ENCODE data around the gene FUT7.

The FUT7 gene

DNA sequence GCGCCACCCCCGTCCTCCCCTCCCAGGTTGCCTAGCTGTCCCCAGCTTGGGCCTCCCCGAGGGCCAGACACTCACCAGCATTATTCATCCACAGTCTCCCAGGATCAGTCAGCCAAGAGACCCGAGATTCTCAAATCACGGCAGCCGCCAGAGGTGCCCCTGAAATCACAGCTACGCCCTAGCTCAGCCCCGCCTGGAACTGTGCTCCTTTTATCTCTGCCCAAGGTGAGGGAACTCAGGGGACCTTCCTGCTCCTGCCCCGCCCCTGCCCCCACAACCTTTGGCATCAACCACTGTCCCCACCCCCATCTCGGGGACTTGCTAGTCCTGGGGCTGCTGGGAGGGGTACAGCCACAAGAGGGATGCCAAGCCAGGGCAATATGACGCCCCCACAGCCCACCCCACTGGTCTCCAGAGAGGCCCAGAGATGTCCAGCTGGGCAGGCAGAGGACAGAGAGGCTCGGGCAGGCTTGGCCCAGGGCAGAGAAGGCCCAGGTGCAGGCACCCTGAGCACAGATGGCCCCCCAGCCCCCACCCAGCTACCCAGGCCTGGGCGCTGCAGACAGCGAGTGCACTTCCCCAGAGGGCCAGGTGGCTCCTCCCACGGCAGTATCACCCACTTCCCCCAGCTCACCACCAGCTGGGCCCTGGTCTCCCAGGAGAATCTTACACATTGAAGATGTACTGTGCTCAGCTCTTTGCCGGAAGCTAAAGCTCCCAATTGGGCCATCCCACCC, at the start of gene FUT7:
TSS of gene FUT7 (minus strand) at position 185 of the 737 bp plus-strand sequence. CDS start at position 88, 97 bp downstream.
- no peak for DNase-seq

GRCh38 chr9:137080260-137081122, 48.6 kb upstream of the FUT7 start:
- DNase-seq = no peak

DNA sequence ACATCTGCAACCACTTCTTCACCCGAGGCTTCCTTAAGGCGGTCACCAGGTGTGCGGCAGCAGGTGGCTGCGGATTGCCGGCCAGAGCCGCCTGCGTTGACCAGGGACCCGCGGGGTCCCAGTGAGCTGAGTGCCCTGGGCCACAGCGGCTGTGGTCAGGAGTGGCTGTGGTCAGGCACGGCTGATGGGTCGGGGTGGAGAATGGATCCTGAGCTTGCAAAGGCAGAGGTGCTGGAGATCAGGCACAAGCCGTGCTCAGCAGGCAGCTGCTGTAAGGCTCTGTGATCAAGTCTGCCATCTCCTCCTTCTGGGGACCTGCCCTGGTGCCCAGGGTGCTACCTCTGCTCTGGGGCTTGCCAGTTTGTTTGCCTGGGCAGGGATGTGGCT, 47.5 kb upstream of the FUT7 start:
- DNase-seq = no peak

DNA sequence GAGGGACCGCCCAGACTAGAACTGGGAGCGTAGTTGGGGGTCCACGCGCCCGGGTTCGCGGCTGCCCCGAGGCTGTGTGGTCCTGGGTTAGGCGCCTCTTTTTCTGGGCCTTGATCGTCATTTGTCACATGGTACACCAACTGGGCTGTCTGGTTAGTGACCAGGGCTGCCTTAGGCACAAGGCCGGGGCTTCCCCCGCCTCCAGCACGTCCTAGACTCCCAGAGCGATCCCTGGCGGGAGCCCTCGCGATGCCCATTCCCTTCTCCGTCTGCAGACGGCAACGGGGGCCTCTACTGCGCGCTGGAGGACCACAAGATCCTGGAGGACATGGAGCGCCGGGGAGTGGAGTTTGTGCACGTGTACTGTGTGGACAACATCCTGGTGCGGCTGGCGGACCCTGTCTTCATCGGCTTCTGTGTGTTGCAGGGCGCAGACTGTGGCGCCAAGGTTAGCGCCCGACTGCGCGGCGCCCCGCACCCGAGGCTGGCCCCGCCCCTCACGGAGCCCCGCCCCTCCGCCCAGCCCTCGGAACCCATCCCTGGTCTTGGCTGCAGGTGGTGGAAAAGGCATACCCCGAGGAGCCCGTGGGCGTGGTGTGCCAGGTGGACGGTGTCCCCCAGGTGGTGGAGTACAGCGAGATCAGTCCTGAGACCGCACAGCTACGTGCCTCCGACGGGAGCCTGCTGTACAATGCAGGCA, 47.0 kb upstream of the FUT7 start:
- DNase-seq = no peak

DNA sequence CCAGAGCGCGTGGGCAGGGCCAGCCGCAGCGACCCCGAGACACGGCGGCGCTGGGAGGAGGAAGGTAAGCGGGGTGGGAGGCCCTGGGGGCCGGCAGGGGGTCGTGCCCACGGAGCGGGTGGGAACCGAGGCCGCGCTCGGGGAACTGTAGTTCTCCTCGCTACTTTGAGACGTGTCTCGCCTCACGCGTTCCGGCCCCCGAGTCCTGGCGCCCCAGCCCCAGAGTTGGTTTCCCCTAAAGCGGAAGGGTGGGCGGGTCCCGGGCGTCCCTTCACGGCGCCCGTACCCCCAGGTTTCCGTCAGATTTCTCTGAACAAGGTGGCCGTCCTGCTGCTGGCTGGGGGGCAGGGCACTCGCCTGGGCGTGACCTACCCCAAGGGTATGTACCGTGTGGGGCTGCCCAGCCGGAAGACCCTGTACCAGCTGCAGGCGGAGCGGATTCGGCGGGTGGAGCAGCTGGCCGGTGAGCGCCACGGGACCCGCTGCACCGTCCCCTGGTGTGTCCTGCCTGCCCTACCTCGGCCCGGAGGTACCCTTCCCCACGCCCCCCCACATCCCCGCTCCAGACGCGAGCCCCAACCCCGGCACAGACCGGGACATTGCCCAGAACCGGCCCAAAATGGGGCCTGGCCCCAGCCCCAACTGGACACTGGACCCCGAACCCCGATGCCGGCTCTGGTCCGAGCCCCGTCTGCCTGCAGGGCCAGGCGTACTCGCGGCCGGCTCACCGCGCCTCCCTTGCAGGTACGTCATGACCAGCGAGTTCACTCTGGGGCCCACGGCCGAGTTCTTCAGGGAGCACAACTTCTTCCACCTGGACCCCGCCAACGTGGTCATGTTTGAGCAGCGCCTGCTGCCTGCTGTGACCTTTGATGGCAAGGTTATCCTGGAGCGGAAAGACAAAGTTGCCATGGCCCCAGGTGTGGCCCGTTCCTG, 46.1 kb upstream of the FUT7 start:
- DNase-seq = no peak

DNA sequence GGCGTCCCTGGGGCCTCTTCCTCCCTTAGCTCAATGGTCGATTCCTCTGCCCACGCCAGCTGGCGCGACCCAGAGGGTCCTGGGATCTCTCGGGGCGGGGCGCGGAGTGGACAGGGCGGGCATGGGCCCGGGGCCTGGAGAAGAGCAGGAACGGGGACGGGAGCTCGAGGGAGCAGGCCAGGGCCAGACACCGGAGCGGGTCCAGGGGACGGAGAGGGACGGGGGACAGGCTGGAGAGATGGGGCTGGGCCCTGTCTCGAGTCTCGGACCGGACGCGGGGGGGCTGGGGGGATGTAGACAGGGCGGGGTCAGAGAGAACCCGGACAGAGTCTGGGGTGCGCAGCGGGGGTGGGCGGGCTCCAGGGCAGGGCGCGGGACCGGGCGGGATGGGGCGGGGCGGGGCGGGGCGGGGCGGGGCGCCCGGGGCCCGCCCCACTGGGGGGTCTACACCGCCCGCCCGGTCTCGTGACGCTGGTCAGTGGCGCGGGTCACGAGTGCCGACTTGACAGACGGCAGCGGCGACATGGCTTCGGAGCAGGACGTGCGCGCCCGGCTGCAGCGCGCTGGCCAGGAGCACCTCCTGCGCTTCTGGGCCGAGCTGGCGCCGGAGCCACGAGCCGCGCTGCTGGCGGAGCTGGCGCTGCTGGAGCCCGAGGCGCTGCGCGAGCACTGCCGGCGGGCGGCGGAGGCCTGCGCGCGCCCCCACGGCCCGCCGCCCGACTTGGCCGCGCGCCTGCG, 45.3 kb upstream of the FUT7 start, which contains the start of gene UAP1L1:
TSS of gene UAP1L1 (plus strand) at position 508 of the 738 bp plus-strand sequence. CDS start at position 524, 16 bp downstream.
- DNase-seq = no peak

DNA sequence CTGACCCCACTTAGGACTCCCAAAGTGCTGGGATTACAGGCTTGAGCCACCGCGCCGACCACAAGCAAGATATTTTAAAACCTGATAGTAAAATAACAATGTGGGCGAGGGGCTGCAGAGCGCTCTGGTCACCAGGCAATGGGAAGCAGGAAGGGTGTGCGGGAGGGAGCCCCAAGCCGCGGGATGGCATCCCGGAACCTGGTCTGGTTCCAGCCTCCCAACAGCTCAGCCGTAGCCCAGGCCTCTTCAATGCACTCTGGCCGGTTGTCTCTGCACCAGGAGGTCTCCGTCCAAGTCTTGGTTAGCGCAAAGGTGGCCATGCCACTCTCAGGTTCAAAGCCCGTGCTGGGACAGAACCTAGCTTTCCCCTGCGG, 44.7 kb upstream of the FUT7 start:
- DNase-seq = no peak

GRCh38 chr9:137075275-137075775, 43.4 kb upstream of the FUT7 start:
- DNase-seq = no peak

DNA sequence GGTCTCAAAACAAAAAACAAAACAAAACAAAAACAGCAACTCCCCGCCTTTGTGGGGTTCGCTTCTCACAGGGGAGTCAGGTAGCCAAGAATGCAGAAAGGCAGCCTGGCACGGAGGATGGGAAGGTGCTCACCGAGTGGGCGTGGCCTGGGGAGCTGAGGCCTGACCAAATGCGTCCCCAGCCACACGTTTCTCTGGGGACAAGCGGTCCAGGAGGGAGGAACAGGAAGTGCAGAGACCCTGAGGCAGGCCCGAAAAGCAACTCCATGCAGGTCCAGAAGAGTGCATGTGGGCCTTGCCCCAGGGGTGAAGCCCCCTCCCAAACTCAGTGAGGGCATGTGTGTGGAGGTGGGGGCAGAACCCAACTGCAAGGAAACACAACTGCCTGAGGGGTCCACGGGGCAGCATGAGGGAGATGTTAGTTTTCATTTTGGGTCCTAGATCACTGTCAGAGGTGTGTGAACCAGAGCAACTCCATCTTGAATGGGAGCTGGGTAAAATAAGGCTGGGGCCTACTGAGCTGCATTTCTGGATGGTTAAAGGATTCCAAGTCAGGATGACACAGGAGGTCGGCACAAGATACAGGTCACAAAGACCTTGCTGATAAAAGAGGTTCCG, 42.9 kb upstream of the FUT7 start:
- DNase-seq = no peak

GRCh38 chr9:137073992-137074399, 42.1 kb upstream of the FUT7 start:
- DNase-seq = no peak

DNA sequence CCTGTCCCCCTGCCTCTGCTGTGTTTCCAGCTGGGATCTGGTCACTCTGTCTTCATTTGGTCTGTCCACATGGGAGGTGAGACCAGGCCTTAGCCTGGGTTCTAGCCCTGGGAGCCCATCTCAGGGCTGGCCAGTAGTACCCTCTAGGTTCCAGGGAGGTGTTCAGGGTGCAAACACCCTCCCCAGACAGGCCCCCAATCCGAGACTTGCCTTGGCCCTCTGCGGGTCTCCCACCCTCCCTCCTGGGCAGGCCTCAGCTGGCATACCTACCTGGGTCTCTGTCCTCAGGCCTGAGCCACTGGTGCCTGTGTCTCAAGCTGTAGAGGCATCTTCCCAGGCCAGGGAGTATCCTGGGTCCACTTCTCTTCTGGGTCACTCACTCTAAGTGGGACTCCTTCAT, 39.4 kb upstream of the FUT7 start:
- DNase-seq = no peak

DNA sequence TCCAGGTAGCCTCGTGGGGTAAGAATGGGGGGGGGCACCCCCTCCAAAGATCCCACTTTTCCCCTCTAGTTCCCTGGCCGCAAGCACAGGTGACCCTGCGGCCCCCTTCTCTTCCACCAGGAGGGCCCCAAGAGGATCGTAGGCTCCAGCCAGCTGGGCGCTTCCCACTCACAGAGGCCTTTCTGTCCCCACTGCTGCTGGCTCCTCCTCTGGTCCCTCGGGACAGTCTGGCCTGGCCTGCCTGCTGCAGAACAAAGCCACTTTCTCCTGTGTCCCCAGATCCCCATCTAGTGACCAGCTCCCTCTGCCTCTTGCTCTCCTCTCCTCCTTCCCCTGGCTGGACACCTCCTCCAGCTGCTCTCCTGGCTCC, 39.0 kb upstream of the FUT7 start:
- peak; percentile 43 for DNase-seq

- peak; percentile 92 for DNase-seq
Measured at GRCh38 chr9:137070201-137070905, 38.5 kb upstream of the FUT7 start, which contains the start of gene SAPCD2. Gene SAPCD2, minus strand, starts transcription at chr9:137070557. Its CDS starts 97 bp downstream, at chr9:137070460.

DNA sequence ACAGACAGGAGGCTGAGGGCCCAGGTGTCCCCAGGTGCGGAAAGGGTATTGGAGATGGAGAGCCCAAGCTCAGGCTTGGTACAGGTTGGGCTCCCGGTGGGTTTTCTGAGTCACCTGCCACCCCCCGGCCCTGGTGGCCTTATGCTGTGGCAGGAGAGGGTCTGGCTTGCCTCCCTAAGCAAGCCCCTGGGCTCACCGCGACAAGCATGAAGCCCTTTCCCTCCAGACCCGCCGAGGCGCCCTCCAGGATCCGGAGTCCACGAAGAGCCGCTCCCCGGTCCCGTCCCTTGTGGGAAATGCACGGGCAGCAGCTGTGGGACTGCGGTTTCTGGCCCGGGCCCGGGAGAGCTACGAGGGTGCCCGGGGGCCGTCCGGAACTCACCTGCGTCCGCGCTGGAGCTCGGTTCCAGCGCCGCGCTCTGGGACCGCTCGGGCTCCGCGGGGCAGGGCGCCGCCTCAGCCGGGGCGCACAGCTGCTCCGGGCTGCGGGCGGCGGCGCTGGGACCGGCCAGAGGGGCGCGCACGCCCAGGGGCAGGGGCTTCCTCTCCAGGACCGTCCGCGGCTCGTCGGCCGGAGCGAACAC, 37.7 kb upstream of the FUT7 start:
- DNase-seq = no peak

GRCh38 chr9:137068539-137069507, 36.9 kb upstream of the FUT7 start:
- no peak for DNase-seq

DNA sequence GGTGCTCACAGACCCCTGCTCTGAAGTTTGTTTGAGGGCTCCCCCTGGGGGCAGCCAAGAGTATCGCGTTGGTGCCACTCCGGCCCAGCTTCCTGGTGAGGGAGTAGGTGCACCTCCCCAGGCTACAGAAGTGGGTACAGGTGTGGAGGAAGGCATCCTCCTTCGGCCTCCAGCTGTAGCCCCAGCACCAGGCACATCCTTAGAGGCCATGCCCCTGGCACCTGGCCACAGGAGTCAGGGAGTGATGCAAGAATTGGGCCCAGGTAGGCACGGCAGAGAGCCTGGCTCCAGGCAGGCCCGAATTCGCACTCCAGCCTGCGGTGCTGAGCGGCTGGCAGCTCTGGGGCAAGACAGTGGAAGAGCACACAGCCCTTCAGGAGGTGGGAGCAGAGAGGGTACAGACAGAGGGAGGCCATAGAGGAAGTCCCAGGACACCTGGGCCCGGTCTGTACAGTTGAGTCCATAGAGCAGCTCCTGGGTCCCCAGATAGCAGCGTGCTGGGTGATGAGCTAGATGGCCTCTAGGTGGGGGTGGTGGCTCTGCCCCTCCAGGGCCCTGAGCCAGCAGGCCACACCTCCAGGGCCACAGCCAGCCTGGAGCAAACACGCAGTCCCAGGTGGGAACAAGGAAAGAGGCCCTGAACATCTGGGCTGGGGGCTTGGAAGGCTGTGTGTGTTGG, 36.1 kb upstream of the FUT7 start:
- peak; percentile 76 for DNase-seq

DNA sequence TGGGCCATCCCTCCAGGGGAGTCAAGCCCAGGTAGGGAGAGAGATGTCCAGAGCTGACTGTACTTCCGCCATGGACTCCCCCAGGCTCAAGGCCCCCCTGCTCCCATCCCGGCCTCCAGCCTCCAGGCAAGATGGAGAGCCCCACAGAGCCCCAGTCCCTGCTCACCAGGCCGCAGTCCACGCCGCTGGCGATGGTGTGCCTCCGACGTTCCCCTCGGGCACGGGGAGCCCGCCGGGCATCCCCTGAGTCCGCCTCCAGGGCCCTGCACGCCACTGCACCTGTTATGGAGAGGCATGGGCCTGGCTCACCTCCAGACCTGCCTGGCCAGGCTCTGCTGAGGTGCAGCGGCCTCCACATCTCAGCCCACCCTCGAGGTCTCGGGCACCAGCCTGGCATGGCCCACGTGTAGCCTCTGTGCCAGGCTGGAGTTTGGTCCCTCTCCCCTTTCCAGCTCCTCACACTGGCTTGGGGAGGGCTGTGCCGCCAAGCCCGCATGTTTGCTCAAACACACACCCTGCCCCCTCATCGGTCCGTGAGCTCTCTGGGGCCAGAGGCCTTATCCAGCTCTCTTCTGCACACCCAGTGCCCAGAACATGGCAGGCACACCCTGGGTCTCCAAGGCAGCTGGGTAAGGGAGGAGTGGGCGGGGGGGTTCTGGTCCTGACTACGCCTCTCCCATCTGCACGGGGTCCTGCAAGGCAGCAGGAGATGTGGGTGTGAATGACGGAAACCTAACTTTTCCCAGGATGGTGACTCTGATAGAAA, 34.4 kb upstream of the FUT7 start:
- no peak for DNase-seq

Measured in NCI-H1092 (cell line).